Gastrocnemius medialis (tissue), 4 donors: ENCODE data around the gene ACOT7. TPM values are rescaled to one million over a fixed set of nuclear protein-coding genes. Genes with fewer than 3 reads are reported as not detected.

Source experiments
- ATAC-seq, 2 donors: fragments of 150-250 bp; one replicate each; pipeline ENCODE4 v1.9.1; 2016
- DNase-seq, 2 donors: peaks; one replicate each; pipeline ENCODE4 v3.0.0-alpha.2; 2019
- H3K27ac ChIP-seq, 4 donors: fragments of 200-600 bp; sonication (generic); 1 replicate in 1 of 4; 2 replicates in 3 of 4; pipeline ENCODE4 v1.5.1; 2016 to 2018; ENCODE audit warnings: mild to moderate bottlenecking in 2 of 4, moderate library complexity in 1 of 4
- H3K27me3 ChIP-seq, 3 donors: fragments of 200-600 bp; sonication (generic) in 2 of 3; 1 replicate in 1 of 3; 2 replicates in 2 of 3; pipeline versions ENCODE4 v1.5.1 to v1.6.0; 2016 to 2019; ENCODE audit warnings: mild to moderate bottlenecking in 1 of 3, moderate library complexity in 1 of 3
- H3K36me3 ChIP-seq, 2 donors: fragments of 200-600 bp; sonication (generic) in 1 of 2; one replicate each; pipeline ENCODE4 v1.5.1; 2017 to 2018
- H3K4me1 ChIP-seq, 2 donors: fragments of 200-600 bp; sonication (generic) in 1 of 2; one replicate each; pipeline ENCODE4 v1.5.1; 2016 to 2017; ENCODE audit warnings: mild to moderate bottlenecking in 2 of 2
- H3K4me3 ChIP-seq, 4 donors: fragments of 200-600 bp; sonication (generic) in 3 of 4; 1 replicate in 1 of 4; 2 replicates in 3 of 4; pipeline ENCODE4 v1.5.1; 2016 to 2019; ENCODE audit warnings: mild to moderate bottlenecking in 2 of 4
- H3K9me3 ChIP-seq, 3 donors: fragments of 200-600 bp; sonication (generic) in 2 of 3; 1 replicate in 1 of 3; 2 replicates in 2 of 3; pipeline ENCODE4 v1.5.1; 2016 to 2019
- POLR2A ChIP-seq, 2 donors: fragments of 450-650 bp; IDR thresholded peaks; one replicate each; pipeline ENCODE4 v1.6.1; 2017; ENCODE audit warnings: antibody characterized with exemption in 2 of 2, mild to moderate bottlenecking in 2 of 2, moderate library complexity in 2 of 2
- in situ Hi-C, 4 donors: fragments of 200-750 bp; cut with MboI; loops; one replicate each; pipeline versions ENCODE4 v1.15.0 to v1.8.0; 2017; ENCODE audit warnings: low sequenced_read_pairs in 4 of 4
- intact Hi-C: fragments of 100-400 bp; cut with DNase I; formaldehyde crosslinking; loops from one replicate; pipeline ENCODE4 v1.15.1; 2023; ENCODE audit warnings: low total_unique reads
- total RNA-seq, 4 donors: library from RNA; depleted of rRNA; stranded (reverse); fragments of >200 nt; gene quantifications; one replicate each; pipeline versions ENCODE4 v1.1.0 to v1.2.3, GENCODE V29; 2016
- TF ChIP-seq, protein P1 (sequence below), 5 experiments: fragments of 450-650 bp in 3 of 5; fragments of 200-600 bp in 2 of 5; sonication (generic) in 2 of 5; IDR thresholded peaks in 4 of 5; conservative IDR thresholded peaks in 1 of 5; 1 replicate in 4 of 5; 2 replicates in 1 of 5; pipeline ENCODE4 v1.5.1; 2016 to 2019; ENCODE audit warnings: antibody characterized with exemption in 5 of 5, mild to moderate bottlenecking in 3 of 5, moderate library complexity in 3 of 5

Gene ACOT7
- total RNA-seq, 4 donors from 2014 or later = 1.3 to 5.8 (median 3.2) TPM

DNA sequence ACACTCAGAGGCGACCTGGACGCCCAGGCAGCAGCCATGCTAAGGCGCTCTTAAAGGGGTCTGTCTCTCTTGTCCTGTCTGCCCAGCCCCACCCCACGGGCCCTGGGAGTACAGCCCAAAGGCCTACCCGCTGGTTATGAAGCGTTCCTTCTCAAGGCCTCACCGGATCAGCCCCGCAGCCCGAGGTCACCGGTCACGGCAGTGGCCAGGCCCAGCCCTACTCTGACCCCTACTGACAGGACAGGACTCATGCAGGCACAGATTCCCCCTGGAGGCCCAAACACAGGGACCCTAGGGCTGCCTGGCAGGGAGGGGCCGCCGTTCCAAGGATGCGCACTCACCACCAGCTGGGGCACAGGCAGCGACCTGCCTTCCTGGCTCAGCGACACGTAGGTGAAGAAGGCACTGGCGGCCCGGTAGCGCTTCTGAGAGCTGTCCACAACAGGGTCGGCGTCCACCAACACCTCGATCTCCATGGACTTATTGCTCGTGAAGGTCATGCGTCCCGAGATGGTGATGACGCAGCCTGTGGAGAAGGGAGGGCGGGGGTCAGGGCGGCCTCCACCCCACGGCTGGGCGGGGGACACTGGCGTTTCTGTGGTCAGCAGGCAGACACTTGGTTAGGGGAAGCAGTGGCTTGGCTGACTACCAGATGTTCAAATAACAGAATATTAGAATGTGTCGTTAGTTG is 112.7 kb downstream of the ACOT7 start:
- in situ Hi-C loops = no loop called here
- TF ChIP-seq POLR2A (IDR thresholded peaks at IDR 0.05) = no peak
- TF ChIP-seq, protein P1, sequence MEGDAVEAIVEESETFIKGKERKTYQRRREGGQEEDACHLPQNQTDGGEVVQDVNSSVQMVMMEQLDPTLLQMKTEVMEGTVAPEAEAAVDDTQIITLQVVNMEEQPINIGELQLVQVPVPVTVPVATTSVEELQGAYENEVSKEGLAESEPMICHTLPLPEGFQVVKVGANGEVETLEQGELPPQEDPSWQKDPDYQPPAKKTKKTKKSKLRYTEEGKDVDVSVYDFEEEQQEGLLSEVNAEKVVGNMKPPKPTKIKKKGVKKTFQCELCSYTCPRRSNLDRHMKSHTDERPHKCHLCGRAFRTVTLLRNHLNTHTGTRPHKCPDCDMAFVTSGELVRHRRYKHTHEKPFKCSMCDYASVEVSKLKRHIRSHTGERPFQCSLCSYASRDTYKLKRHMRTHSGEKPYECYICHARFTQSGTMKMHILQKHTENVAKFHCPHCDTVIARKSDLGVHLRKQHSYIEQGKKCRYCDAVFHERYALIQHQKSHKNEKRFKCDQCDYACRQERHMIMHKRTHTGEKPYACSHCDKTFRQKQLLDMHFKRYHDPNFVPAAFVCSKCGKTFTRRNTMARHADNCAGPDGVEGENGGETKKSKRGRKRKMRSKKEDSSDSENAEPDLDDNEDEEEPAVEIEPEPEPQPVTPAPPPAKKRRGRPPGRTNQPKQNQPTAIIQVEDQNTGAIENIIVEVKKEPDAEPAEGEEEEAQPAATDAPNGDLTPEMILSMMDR (IDR thresholded peaks at IDR 0.05 in 4 of 5, conservative IDR thresholded peaks at IDR 0.05 in 1 of 5) = peak in 1 of 5 experiments; percentile 24
- intact Hi-C loops = loop anchor here (5.0 kb wide), 1 partner anchor 34 kb away; no protein-coding TSS in a partner anchor
- ATAC-seq = no peak
- Histone ChIP-seq H3K27ac (no peak overlapping the region), H3K4me1 (peaks cover 7 to 13% of the 10 kb centered on the region in 2 donors), H3K4me3 (no peak overlapping the region), H3K27me3 (no peaks in the 10 kb centered on the region), H3K36me3 (no peaks in the 10 kb centered on the region), H3K9me3 (no peaks in the 10 kb centered on the region)
- no peak for DNase-seq

DNA sequence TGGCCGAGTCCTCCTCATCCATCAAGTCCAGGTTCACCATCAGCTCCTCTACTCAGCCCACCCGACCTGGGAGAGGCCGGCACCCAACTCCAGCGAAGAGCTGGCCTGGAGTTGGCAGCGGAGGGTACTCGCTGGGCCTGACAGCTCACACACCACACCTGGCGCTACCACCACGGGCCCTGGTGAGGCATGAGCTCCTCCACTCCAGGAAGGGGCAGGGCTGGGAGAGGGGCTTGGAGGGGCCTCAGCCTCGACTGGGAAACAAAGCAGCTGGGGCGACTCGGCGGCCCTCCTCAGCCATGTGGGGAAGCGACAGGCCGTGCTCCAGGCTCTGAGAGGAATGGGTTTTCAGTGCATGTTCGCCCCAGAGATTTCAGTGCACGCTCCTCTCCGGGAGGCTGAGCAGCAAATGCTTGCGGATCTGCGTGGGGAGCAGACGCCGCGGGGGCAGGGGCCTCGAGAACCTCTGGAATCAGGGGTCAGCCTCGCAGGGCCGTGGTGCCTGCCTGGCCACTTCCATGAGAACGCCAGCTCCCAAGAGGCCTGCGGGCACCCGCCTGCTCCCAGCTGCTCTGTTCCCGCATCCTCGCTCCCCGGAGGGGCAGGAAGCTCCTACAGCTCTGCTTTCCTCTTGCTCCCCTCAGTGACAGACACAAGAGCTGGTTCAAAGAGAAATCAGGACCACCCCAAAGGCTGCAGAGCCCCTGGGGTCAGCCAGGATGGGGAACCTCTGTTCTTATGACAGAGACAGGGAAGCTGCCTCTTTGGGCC is 113.8 kb downstream of the ACOT7 start:
- Histone ChIP-seq H3K27ac (no peak overlapping the region), H3K36me3 (no peaks in the 10 kb centered on the region), H3K9me3 (no peaks in the 10 kb centered on the region), H3K4me1 (peaks cover 10 to 16% of the 10 kb centered on the region in 2 donors), H3K27me3 (no peaks in the 10 kb centered on the region), H3K4me3 (no peak overlapping the region)
- TF ChIP-seq, protein P1 (IDR thresholded peaks at IDR 0.05 in 4 of 5, conservative IDR thresholded peaks at IDR 0.05 in 1 of 5) = no peak
- no peak for TF ChIP-seq POLR2A (IDR thresholded peaks at IDR 0.05)
- ATAC-seq (no peak), DNase-seq (no peak)
- in situ Hi-C loops (no loop called here), intact Hi-C loops (loop anchor here (5.0 kb wide), 1 partner anchor 32 kb away; no protein-coding TSS in a partner anchor)

- Histone ChIP-seq H3K4me1 (peaks cover 10 to 16% of the 10 kb centered on the region in 2 donors), H3K36me3 (no peaks in the 10 kb centered on the region), H3K27me3 (no peaks in the 10 kb centered on the region), H3K27ac (no peak overlapping the region), H3K9me3 (no peaks in the 10 kb centered on the region), H3K4me3 (no peak overlapping the region)
- no peak for DNase-seq
- in situ Hi-C loops (no loop called here), intact Hi-C loops (no loop called here)
- TF ChIP-seq, protein P1 (IDR thresholded peaks at IDR 0.05 in 4 of 5, conservative IDR thresholded peaks at IDR 0.05 in 1 of 5) = no peak
- TF ChIP-seq POLR2A (IDR thresholded peaks at IDR 0.05) = no peak
- ATAC-seq = no peak
These were observed 114.5 kb downstream of the ACOT7 start for GRCh38 chr1:6279066-6279465.

- Histone ChIP-seq H3K9me3 (no peaks in the 10 kb centered on the region), H3K36me3 (no peaks in the 10 kb centered on the region), H3K4me1 (peaks cover 10 to 16% of the 10 kb centered on the region in 2 donors), H3K27ac (no peak overlapping the region), H3K4me3 (no peak overlapping the region), H3K27me3 (no peaks in the 10 kb centered on the region)
- intact Hi-C loops (no loop called here), in situ Hi-C loops (no loop called here)
- ATAC-seq (no peak), DNase-seq (no peak)
- no peak for TF ChIP-seq POLR2A (IDR thresholded peaks at IDR 0.05)
- TF ChIP-seq, protein P1 (IDR thresholded peaks at IDR 0.05 in 4 of 5, conservative IDR thresholded peaks at IDR 0.05 in 1 of 5) = no peak
These were observed 115.3 kb downstream of the ACOT7 start for GRCh38 chr1:6278263-6278662.
